ENCODE measurements around the gene PCNX3. TPM values are rescaled to one million over a fixed set of nuclear protein-coding genes. Genes with fewer than 3 reads are reported as not detected.

Gene PCNX3
- total RNA-seq, 1 donor from 2014 or later = 67.8 TPM

DNA sequence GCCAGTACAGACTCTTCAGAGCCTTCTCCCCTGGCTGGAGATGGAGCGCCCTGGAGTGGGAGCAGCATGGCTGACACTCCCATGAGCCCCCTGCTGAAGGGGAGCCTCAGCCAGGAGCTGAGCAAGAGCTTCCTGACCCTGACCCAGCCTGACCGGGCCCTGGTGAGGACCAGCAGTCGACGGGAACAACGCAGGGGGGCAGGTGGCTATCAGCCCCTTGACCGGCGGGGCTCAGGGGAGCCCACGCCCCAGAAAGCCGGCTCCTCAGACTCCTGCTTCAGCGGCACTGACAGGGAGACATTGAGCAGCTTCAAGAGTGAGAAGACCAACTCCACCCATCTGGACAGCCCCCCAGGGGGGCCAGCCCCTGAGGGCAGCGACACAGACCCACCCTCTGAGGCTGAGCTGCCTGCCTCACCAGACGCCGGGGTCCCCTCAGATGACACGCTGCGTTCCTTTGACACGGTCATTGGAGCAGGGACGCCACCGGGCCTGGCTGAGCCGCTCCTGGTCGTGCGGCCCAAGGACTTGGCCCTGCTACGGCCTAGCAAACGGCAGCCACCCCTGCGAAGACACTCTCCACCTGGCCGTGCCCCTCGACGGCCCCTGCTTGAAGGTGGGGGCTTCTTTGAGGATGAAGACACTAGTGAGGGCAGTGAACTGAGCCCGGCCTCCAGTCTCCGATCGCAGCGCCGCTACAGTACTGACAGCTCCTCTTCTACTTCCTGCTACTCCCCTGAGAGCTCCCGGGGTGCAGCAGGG is 2.6 kb downstream of the PCNX3 start:
- no peak for DNase-seq (ENCODE audit: extremely low read depth, low read depth, low spot score)

DNA sequence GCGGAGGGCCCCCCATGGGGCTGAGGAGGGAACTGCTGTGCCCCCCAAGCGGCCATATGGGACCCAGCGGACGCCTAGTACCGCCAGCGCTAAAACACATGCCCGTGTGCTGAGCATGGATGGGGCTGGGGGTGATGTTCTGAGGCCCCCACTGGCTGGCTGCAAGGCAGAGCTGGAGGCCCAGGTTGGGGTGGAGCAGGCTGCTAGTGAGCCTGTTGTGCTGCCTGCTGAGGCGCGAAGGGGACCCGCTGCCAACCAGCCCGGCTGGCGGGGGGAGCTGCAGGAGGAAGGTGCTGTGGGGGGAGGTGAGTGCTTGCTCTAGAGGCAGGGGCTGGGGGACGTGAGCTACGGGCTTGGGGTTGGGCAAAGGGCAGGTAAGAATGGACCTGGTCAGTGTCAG is 3.2 kb downstream of the PCNX3 start:
- no peak for DNase-seq (ENCODE audit: extremely low read depth, low read depth, low spot score)

DNA sequence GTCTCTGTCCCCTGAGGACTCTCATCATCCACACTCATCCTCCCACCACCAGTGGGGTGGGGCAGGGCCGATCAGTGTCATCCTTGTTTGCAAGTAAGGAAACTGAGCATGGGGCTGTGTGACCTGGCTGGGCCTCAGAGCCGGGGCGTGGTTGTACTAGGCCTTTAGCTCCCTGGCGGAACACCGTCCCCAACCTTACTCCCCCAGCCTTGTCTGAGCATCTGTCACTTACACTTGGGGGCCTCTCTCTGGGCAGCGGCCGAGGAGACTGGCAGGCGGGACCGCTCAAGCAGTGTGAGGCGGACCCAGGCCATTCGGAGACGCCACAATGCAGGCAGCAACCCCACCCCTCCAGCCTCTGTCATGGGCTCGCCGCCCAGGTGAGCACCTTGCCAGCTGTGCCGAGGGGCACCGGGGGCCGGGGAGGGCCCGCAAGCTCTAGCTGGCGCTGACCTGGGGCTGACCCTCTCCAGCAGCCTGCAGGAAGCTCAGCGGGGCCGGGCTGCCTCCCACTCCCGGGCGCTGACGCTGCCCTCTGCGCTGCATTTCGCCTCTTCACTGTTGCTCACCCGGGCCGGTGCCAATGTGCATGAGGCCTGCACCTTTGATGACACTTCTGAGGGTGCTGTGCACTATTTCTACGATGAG is 3.8 kb downstream of the PCNX3 start:
- DNase-seq (ENCODE audit: extremely low read depth, low read depth, low spot score) = no peak

GRCh38 chr11:65620666-65621065 is 5.1 kb downstream of the PCNX3 start:
- no peak for DNase-seq (ENCODE audit: extremely low read depth, low read depth, low spot score)

- DNase-seq (ENCODE audit: extremely low read depth, low read depth, low spot score) = no peak
Observed at GRCh38 chr11:65621460-65621859, 5.9 kb downstream of the PCNX3 start.

DNA sequence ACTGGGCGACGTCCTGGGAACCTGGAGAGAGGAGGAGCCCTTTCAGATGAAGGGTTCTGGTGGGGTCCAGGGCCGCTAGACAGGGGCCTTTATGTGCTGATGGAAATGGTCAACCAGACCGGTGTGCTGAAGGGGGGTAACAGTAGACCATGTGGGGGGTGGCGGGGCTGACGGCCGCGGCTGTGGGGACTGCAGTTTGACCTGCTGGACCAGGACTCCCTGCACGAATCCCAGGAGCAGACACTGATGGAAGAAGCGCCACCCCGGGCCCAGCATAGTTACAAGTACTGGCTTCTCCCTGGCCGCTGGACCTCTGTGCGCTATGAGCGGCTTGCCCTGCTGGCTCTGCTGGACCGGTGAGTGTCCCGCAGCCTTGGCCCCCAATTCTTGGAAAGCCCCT is 6.4 kb downstream of the PCNX3 start:
- no peak for DNase-seq (ENCODE audit: extremely low read depth, low read depth, low spot score)

DNA sequence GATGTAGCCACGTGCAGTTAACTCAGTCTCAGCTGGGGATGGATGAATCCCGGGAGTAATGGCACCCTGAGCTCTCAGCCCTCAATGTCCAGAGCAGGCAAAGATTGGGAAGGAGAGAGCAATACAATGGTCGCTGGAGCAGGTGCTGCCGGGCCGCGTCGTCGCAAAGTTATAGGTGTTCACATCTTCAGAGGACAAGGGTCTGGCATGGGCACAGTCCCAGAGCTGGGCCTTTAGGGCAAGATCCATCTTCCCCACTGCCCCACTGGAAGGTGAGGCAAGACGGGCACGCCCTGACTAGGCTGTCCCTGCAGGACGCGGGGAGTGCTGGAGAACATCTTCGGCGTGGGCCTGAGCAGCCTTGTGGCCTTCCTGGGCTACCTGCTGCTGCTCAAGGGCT is 7.6 kb downstream of the PCNX3 start:
- DNase-seq (ENCODE audit: extremely low read depth, low read depth, low spot score) = no peak

- no peak for DNase-seq (ENCODE audit: extremely low read depth, low read depth, low spot score)
Observed at GRCh38 chr11:65623852-65624616, 8.5 kb downstream of the PCNX3 start.

DNA sequence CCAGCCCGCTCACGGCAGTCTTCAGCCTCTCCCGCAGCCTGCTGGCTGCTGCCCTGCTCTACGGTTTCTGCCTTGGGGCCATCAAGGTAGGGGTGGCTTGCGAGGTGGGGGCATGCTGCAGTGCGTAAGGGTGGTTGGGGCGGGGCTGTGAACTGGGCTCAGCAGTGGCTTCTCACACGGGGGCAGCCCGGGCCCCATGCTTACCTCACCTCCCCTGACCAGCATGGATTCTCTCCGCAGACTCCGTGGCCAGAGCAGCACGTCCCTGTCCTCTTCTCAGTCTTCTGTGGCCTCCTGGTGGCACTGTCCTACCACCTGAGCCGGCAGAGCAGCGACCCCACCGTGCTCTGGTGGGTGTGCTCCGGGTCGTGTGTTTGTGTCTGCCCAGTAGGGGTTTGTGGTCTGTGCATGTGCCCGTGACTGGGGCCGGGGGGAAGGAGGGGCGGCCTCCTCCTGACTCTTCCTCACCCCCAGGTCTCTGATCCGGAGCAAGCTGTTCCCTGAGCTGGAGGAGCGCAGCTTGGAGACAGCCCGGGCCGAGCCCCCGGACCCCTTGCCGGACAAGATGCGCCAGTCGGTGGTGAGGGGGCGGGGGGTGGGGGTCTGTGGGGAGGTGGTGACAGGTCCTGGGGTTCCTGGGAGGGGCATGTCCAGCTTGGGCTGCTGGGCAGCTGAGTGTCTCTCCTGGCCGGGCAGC is 9.5 kb downstream of the PCNX3 start:
- no peak for DNase-seq (ENCODE audit: extremely low read depth, low read depth, low spot score)

DNA sequence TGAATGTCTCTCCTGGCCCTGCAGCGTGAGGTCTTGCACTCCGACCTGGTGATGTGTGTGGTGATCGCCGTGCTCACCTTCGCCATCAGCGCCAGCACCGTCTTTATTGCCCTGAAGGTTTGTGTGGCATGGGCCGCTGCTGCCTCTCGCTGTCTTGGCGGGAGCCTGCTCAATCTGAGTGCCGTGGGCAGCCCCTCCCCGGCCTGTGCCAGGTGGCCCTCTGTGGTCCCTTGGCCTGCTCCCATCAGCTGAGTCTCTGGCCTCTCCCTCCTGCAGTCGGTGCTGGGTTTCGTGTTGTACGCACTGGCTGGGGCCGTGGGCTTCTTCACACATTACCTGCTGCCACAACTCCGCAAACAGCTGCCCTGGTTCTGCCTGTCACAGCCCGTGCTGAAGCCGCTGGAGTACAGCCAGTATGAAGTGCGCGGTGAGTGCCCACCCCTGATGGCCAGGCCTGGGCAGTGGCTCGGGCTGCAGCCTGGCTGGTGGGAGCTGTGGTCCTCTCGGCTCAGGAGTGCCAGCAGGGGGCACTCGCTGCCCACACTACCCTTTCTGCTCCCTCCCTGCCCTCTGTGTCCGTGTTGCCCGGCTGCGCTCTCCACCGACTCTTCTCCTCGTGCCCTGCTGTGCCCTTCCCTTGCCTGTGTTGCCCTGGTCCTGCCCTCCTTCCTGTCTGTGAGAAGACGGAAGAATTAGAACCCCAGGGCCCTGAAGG is 10.2 kb downstream of the PCNX3 start:
- DNase-seq (ENCODE audit: extremely low read depth, low read depth, low spot score) = no peak

- no peak for DNase-seq (ENCODE audit: extremely low read depth, low read depth, low spot score)
Observed at GRCh38 chr11:65627202-65627601, 11.6 kb downstream of the PCNX3 start.

DNA sequence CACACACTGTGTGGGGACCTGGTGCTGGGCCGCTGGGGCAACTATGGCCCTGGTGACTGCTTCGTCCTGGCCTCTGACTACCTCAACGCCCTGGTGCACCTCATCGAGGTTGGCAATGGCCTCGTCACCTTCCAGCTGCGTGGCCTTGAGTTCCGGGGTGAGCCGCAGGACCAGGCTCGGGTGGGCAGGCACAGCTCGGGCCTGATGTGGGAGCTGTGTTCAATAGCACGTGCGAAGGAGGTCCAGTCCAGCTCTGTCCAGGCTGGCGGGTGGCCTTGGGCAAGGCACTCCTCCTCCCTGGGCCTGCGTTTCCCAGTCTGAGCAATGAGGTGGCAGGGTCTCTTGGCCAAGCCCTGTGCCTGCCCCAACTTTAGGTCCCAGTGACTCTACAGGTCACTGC is 14.0 kb downstream of the PCNX3 start:
- DNase-seq (ENCODE audit: extremely low read depth, low read depth, low spot score) = no peak

- no peak for DNase-seq (ENCODE audit: extremely low read depth, low read depth, low spot score)
Observed at GRCh38 chr11:65630215-65630614, 14.6 kb downstream of the PCNX3 start.

GRCh38 chr11:65633390-65634108 is 18.0 kb downstream of the PCNX3 start:
- DNase-seq (ENCODE audit: extremely low read depth, low read depth, low spot score) = no peak

DNA sequence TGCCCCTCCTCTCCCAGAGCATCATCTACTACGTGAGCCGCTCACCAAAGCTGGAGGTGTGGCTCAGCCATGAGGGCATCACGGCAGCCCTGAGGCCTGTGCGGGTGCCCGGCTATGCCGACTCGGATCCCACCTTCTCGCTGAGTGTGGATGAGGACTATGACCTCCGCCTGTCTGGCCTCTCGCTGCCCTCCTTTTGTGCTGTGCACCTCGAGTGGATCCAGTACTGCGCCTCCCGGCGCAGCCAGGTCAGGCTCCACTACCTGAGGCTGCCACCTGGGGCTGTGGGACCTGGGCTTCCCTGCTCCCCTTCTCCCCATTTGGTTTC is 18.5 kb downstream of the PCNX3 start:
- no peak for DNase-seq (ENCODE audit: extremely low read depth, low read depth, low spot score)

DNA sequence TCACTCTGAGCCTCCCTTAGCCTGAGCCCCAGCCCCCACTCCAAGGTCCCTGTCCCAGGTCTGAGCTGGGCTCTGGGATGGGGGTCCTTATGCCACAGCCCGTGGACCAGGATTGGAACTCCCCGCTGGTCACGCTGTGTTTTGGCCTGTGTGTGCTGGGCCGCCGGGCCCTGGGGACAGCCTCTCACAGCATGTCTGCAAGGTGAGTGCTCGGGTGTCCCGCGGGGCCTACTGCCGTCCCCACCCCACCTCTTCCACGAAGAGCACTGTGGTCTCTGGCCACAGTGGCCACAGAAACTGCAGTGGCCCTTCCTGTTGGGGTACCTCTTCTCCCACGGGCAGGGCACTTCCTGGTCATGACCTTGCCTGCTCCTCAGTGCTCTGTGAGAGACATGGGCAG is 18.9 kb downstream of the PCNX3 start:
- DNase-seq (ENCODE audit: extremely low read depth, low read depth, low spot score) = no peak

DNA sequence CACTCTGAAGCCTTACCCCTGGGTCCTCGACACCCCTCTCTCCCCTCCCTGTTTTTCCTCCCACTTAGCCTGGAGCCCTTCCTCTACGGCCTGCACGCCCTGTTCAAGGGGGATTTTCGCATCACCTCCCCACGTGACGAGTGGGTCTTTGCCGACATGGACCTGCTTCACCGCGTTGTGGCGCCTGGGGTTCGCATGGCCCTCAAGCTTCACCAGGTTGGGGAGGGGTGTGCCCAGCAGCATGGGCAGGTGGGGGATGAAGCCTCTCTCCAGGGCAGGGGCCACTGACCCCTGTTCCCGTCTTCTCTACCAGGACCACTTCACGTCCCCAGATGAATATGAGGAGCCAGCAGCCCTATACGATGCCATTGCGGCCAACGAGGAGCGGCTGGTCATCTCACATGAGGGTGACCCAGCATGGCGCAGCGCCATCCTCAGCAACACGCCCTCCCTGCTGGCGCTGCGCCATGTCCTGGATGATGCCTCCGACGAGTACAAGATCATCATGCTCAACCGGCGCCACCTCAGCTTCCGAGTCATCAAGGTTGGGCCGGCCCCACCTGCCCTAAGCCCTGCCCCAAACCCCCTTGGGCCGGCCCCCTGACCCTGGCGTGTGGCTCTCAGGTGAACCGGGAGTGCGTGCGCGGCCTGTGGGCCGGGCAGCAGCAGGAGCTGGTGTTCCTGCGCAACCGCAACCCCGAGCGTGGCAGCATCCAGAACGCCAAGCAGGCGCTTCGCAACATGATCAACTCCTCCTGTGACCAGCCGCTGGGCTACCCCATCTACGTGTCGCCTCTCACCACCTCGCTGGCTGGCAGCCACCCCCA is 19.5 kb downstream of the PCNX3 start:
- DNase-seq (ENCODE audit: extremely low read depth, low read depth, low spot score) = no peak

GRCh38 chr11:65636108-65637031 is 20.8 kb downstream of the PCNX3 start:
- DNase-seq (ENCODE audit: extremely low read depth, low read depth, low spot score) = no peak

All from glomerular endothelial cell (primary cell).